NCI-H146 (cell line): ENCODE data around the gene ZNF33B.
A peak's percentile ranks its signal among the peaks of the same experiment; 100 is the strongest.
"Not testable (repeated sequence)": the region's sequence is repeated elsewhere in the genome, so short reads cannot be mapped to it uniquely, and the experiment has no call there.

ENCODE experiments used
- DNase-seq: peaks from one replicate; lab custom pipeline; 2025; lab: John Stamatoyannopoulos, UW

The ZNF33B gene

GRCh38 chr10:42638055-42638820 lies at the start of gene ZNF33B:
Gene ZNF33B, minus strand, starts transcription at chr10:42638570. Its CDS starts 1,642 bp downstream, at chr10:42636928.
- peak; percentile 96 for DNase-seq

- DNase-seq = no peak
These were observed 46.1 kb upstream of the ZNF33B start for GRCh38 chr10:42684517-42684916.

GRCh38 chr10:42680267-42680666 lies 41.9 kb upstream of the ZNF33B start:
- DNase-seq = no peak

GRCh38 chr10:42665181-42665979 lies 27.0 kb upstream of the ZNF33B start:
- DNase-seq = not testable (repeated sequence)

DNA sequence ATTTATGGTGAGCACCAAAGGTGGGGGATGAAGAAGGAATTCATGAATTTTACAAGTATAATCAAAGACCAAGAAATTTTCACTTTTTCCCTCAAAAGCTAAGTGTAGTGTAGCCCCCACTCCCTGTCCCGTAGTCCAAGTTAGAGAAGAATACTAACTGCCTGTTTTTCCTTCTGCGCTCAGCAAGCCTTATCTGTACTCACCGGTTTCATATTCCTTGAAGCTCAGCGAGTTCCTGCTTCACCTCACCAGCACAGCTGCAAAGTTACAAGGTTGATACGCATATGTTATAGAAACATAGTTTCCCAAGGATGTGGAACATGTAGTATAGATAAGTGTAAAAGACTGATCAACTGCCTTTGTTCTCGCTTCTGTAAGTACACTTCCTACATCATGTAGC lies 16.0 kb upstream of the ZNF33B start:
- DNase-seq = no peak

- no peak for DNase-seq
These were observed 14.5 kb upstream of the ZNF33B start for GRCh38 chr10:42652858-42653257.

DNA sequence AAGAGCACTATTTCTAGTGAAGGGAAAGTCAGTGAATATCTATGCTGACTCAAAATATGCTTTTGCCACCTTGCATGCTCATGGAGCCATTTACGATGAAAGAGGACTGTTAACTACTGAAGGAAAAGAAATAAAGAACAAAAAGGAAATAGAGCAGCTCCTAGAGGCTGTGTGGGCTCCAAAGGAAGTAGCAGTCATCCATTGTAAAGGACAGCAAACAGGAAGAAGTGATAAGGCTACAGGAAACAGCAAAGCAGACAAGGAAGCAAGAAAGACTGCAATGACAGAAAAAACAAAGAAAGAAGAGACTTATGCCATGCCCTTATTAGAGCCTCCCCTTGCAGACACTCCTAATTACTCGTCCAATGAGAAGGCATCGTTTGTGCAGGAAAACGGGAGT lies 12.0 kb upstream of the ZNF33B start:
- no peak for DNase-seq

DNA sequence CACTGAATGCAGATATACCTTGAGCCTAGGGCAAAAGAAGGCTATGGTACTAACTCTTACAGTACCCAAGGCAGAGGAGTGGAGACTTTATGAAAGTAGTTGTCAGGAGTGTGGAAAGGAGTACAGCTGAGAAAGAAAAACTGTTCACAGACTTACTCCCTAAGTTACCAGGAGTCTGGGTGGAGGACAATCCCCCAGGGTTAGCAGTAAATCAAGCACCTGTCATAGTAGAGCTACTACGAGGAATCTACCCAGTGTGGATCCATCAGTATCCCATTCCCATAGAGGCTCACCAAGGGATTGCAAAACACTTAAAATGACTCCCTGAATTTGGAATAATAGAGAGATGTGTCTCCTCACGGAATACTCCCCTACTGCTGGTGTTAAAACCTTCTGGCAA lies 10.1 kb upstream of the ZNF33B start:
- no peak for DNase-seq

GRCh38 chr10:42646687-42647640 lies 8.6 kb upstream of the ZNF33B start:
- no peak for DNase-seq

- no peak for DNase-seq
These were observed 7.8 kb upstream of the ZNF33B start for GRCh38 chr10:42646214-42646613.

GRCh38 chr10:42645516-42645915 lies 7.1 kb upstream of the ZNF33B start:
- no peak for DNase-seq

DNA sequence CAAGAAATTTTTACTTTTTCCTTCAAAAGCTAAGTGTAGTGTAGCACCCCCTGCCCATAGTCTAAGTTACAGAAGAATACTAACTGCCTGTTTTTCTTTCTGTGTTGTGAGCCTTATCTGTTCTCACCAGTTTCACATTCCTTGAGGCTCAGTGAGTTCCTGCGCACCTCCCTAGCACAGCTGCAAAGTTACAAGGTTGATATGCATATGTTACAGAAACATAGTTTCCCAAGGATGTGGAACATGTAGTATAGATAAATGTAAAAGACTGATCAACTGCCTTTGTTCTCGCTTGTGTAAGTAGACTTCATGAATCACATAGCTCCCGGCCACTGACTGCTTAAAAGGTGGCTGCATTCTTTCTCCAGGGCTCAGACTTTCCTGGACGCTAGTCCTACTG lies 6.7 kb upstream of the ZNF33B start:
- DNase-seq = no peak

DNA sequence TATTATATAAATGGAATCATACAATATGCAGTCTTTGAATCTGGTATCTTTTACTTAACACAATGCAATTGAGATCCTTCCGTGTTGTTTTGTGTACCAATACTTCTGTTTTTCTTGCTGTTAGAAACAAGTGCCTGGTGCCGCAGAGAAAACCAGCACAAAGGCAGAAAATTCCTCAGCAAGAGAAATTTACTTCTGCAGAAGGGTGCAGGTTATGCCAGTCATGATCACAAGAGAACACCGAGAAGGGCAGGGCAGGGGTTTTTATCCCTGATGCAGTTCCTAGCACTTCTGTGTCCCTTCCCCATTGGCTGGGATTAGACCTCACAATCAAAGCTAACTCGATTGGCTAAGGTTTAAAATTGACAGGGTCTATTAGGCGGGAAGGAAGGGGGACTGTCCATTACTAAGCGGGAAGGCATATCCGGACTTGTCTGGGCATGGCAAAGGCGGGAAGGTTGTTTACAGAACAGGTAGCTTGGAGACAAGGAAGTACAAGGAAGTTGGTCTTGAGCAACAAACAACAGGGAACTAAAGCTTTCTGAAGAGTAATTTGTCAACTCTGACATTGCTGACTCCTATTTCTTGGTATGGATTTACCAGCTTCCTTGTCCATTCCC lies 2.4 kb upstream of the ZNF33B start:
- DNase-seq = no peak

DNA sequence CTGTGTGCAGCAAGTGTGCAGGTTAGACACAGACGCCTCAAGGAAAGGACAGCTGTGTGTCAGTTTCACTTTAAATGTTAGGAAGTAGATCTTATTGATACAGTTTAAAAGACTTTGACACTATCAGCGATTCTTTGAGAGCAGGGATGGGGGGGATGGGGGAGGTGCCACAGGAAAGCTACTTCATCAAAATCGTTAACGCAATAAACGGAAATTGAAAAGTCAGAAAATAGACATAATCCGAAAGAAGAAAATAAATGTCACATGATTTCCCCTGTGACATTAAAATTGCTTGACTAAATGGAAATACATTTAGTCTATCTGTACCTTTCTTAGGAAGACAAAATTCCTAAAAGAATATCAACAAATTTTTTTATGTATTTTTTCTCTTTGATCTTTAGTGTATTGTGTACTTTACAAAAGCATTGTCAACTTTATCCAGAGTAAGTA lies 476 bp upstream of the ZNF33B start:
- DNase-seq = no peak

- no peak for DNase-seq
These were observed 719 bp downstream of the ZNF33B start for GRCh38 chr10:42637648-42638054.

DNA sequence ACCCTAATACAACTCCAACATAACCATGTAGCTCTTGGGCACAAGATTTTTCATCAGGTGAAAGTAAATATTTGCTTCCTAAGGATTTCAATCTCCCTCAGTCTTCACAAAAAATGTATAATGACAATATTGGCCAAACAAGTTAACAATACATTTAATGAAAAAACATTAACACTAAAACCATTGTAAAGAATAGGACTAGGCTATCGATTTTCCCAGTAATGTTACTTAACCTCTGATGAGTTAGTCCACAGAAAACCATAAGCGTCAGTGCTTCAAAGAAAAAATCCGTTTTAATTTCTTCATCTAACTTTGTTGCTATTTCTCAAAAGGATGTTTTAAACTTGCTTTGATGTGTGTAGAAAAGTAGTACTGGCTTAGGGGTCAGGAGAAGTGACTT lies 1.2 kb downstream of the ZNF33B start:
- DNase-seq = no peak

GRCh38 chr10:42635098-42635497 lies 3.3 kb downstream of the ZNF33B start:
- no peak for DNase-seq

DNA sequence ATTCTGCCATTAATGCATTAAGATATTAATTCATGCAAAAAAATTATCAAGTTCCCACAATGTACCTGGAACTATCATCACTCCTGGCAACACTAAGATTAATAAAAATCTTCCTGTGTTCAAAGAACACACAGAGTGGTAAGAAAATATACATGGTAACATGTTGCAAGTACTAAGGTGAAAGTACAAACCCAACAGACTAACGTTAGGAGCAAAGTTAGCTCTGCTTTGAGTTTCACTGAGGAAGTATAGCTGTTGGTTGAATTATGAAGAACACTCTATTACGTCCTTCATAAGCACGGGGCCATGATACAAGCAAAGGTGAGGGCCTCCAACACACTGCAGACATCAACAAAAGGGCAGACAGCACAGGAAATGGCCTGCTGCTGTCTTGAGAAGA lies 5.8 kb downstream of the ZNF33B start:
- DNase-seq = no peak

GRCh38 chr10:42630537-42631134 lies 7.7 kb downstream of the ZNF33B start:
- no peak for DNase-seq

- no peak for DNase-seq
These were observed 14.4 kb downstream of the ZNF33B start for GRCh38 chr10:42623929-42624328.

- DNase-seq = no peak
These were observed 19.9 kb downstream of the ZNF33B start for GRCh38 chr10:42618424-42618823.
